GM11168 (cell line): ENCODE results near the gene SMG1.
"Not testable (repeated sequence)": the region's sequence is repeated elsewhere in the genome, so short reads cannot be mapped to it uniquely, and the experiment has no call there.

Source experiments
- in situ Hi-C: fragments of 300-500 bp; cut with MboI; formaldehyde crosslinking; loops from one replicate; pipeline ENCODE4 v1.12.0; 2022; ENCODE audit warnings: low sequenced_read_pairs; ENCODE audit not compliant: unreplicated experiment

Gene SMG1

DNA sequence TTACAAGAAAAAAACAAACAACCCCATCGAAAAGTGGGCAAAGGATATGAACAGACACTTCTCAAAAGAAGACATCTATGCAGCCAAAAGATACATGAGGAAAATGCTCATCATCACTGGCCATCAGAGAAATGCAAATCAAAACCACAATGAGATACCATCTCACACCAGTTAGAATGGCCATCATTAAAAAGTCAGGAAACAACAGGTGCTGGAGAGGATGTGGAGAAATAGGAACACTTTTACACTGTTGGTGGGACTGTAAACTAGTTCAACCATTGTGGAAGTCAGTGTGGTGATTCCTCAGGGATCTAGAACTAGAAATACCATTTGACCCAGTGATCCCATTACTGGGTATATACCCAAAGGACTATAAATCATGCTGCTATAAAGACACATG is 148.5 kb downstream of the SMG1 start:
- in situ Hi-C loops = loop anchor here (25.0 kb wide), 1 partner anchor 190 kb away; no protein-coding TSS in a partner anchor

DNA sequence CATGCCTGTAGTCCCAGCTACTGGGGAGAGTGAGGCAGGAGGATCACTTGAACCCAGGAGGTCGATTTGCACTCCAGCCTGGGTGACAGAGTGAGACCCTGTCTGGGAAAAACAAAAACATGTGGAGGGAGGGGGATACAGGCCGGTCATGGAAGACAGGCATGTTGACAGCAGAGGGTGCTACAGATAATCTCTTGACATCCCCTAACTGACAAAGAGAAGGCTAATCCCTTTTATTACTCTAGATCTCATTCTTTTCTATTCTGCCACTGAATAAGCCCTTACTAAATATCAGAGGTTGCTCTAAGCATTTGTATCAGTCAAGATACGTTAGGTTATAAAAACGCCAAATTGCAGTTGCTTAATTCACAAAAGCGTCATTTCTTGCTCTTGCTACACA is 149.9 kb downstream of the SMG1 start:
- in situ Hi-C loops = loop anchor here (25.0 kb wide), 1 partner anchor 189 kb away; no protein-coding TSS in a partner anchor

DNA sequence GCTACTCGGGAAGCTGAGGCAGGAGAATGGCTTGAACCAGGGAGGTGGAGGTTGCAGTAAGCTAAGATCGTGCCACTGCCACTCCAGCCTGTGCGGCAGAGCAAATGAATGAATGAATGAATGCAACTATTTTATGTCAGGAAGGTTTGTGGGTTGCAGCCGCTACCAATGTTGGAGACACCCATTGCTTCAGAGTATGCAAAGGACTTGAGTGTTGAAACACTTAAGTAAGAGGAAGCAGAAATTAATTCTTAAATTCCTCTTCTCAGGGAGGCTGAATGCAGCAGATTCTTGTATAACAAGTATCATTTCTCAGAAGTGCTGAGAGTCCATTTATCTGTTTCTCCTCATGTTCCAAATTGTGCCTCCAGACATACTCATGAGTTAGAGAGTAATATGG is 151.6 kb downstream of the SMG1 start:
- in situ Hi-C loops = loop anchor here (25.0 kb wide), 1 partner anchor 187 kb away; no protein-coding TSS in a partner anchor

DNA sequence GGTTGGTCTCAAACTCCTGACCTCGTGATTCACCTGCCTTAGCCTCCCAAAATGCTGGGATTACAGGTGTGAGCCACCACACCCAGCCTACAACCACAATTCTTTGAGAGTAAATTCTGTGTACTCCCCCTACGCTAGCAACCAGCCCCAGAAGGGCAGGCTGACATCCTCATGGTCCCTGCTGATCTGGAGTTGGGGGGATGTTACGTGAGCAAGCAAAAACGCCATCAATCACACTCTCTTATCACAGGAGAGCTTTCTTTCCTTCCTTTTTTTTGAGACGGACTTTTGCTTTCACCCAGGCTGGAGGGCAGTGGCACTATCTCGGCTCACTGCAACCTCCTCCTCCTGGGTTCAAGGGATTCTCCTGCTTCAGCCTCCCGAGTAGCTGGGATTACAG is 154.0 kb downstream of the SMG1 start:
- in situ Hi-C loops = not testable (repeated sequence)

DNA sequence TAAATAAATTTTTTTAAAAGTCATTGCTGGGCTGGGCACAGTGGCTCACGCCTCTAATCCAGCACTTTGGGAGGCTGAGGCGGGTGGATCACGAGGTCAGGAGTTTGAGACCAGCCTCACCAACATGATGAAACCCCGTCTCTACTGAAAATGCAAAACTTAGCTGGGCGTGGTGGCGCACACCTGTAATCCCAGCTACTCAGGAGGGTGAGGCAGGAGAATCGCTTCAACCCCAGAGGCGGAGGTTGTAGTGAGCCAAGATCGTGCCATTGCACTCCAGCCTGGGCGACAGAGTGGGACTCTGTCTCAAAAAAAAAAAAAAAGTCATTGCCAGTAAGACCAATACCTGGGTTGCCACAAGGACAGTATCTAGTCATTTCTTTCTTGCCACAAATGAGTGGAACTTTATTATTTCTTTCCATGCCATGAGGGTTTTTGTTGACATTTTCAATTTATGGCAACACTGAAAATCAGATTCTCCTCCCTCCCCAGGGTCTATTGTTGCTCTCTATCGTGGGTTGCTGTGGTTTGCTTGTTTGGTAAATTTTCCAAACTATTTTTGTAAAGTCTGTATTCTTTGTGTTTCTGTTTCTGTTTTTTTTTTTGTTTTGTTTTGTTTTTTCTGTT is 155.8 kb downstream of the SMG1 start:
- in situ Hi-C loops = not testable (repeated sequence)

DNA sequence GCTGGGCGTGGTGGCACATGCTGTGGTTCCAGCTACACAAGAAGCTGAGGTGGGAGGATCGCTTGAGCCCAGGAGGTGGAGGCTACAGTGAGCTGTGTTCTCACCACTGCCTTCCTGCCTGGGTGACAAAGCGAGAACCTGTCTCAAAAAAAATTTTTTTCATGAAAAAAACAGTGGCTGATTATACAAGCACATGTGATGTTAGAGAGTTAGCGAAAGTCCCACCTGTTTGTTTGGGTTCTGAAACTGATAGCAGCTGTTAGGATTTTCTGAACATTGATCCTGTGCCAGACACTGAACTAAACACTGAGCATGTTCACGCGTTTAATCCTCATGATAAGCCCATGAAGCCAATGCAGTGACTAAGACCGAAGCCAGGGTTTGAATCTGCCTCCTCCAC is 159.0 kb downstream of the SMG1 start:
- in situ Hi-C loops = not testable (repeated sequence)

DNA sequence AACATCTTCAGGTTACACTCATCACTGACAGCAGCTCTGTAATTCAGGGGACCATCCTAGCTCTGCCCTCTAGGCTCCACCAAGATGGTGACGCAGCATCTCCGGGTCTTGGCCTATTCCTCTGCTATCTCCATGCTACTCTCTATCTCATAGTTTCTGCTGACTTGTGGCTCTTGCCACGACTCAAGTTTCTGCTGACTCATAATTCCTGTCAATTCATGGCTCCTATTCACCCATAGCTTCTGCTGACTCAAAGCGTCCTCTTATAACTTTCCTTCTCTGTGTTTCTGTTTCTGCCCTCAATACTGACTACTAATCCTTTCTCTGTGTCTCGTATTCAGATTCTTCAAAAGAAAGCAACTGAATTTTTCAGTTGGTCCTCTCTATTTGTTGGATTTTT is 163.5 kb downstream of the SMG1 start:
- in situ Hi-C loops = not testable (repeated sequence)

DNA sequence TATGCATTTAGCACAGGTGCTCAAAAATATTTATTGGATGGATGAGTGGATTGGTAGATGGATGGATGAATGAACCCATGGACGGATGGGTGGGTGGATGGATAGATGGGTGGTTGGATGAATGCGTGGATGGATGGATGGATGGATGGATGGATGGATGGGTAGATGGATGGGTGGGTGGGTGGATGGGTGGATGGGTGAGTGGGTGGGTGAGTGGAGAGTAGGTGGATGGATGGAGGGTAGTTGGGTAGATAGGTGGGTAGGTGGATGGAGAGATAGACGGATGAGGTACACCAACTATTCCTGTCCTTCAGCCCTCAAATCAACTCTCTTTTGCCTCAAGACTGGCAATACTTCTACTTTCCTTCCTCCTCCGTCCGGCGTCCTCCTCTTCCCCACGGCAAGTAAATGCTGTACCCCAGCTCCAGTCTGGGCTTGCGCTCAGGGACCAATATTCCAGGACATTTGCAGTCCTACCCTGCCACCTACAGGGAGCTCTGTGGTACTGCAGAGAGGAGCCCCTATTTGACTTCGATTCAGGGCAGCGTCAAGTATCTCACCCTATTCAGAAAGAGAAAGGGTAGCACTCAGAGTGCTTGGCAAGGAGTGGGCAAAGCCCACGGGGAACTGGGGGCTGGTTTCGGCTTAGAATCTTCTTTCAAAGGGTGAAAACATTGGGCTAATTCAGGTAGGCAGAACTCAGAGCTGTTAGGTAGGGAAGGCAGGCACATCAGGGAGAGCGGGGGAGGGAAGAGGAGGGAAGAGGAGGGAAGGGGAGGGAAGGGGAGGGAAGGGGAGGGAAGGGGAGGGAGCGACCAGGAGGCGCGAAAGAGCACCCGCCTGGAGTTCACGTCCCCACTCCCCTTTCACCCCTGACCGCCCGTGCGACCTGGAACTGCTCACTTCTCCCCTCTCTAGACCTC is 166.3 kb downstream of the SMG1 start:
- in situ Hi-C loops = not testable (repeated sequence)

DNA sequence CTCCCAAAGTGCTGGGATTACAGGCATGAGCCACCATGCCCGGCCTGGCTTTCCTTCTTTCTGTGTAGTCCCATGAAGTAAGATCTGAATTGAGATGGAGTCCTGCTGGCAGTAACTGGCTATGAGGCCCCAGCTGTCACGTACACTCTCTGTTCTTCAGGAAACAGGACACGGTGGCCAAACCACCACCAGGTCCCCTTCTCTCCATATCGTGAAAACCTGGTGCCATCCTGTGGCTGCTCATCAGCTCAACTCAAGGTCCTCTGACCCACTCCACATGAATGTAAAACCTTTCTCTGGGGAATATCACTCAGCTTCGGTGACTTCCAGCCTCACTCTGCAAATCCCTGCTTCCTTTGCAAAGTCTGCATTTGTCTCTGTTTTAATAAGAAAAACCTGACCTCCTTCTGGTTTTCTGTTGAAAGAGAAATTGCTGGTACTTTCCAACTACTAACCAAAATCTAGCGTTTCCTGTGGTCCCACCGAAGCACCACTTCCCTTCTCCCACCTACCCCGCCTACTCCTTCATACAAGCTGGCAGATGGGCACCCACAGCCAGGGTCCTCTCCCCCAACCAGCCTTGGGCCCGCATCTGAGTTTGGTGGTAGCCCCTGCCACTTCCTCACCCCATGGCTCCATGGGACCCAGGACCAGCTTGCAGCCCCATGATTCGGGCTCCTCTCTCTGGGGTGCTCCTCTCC is 168.1 kb downstream of the SMG1 start:
- in situ Hi-C loops = not testable (repeated sequence)

DNA sequence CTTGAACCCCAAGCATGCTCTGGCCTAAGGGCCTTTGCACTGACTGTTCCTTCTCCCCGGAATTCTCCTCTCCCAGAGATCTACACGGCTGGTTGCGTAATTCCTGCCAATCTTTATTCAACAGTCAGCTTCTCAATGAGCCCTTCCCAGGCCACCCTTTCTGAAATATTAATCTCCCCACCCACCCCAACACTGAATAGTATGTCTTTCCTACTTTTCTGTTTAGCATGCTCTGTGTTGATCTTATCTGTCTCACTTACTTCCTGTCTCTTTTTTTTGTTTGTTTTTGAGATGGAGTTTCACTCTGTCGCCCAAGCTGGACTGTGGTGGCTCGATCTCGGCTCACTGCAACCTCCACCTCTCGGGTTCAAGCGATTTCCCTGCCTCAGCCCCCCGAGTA is 169.6 kb downstream of the SMG1 start:
- in situ Hi-C loops = not testable (repeated sequence)
